H9 (cell line): ENCODE results near the gene ANXA3. TPM values are rescaled to one million over a fixed set of nuclear protein-coding genes. Genes with fewer than 3 reads are reported as not detected.

ENCODE experiments used
- DNase-seq: peaks from one replicate; pipeline ENCODE4 v3.0.0-alpha.2; 2017
- H2AFZ ChIP-seq: one replicate; pipeline ENCODE4 v1.6.1; 2013; ENCODE audit warnings: mild to moderate bottlenecking, low read length, control low read depth, moderate library complexity
- H2AK5ac ChIP-seq: 2 replicates; pipeline ENCODE4 v1.6.1; 2013; ENCODE audit warnings: low read length, control low read depth, mixed read lengths; ENCODE audit not compliant: insufficient read length
- H2BK120ac ChIP-seq: one replicate; pipeline ENCODE4 v1.6.1; 2013; ENCODE audit warnings: low read depth, mild to moderate bottlenecking, low read length, control low read depth, inconsistent platforms; ENCODE audit not compliant: poor library complexity, severe bottlenecking
- H2BK12ac ChIP-seq: 2 replicates; pipeline ENCODE4 v1.6.1; 2013; ENCODE audit warnings: low read length, control low read depth, mixed read lengths, low read depth; ENCODE audit not compliant: insufficient read length
- H2BK15ac ChIP-seq: 2 replicates; pipeline ENCODE4 v1.6.1; 2013; ENCODE audit warnings: low read depth, low read length, control low read depth
- H2BK20ac ChIP-seq: one replicate; pipeline ENCODE4 v1.6.1; 2013; ENCODE audit warnings: low read depth, mild to moderate bottlenecking, low read length, control low read depth, inconsistent platforms; ENCODE audit not compliant: poor library complexity, severe bottlenecking
- H2BK5ac ChIP-seq: 2 replicates; pipeline ENCODE4 v1.6.1; 2013; ENCODE audit warnings: low read length, control low read depth, mixed read lengths; ENCODE audit not compliant: insufficient read length
- H3K14ac ChIP-seq: 2 replicates; pipeline ENCODE4 v1.6.1; 2013; ENCODE audit warnings: low read length, control low read depth; ENCODE audit not compliant: insufficient read depth
- H3K18ac ChIP-seq: 2 replicates; pipeline ENCODE4 v1.6.1; 2013; ENCODE audit warnings: low read depth, mild to moderate bottlenecking, mixed read lengths, low read length, control low read depth; ENCODE audit not compliant: insufficient read length
- H3K23ac ChIP-seq: 2 replicates; pipeline ENCODE4 v1.6.1; 2013; ENCODE audit warnings: low read length, control low read depth, mixed read lengths, low read depth; ENCODE audit not compliant: insufficient read length
- H3K23me2 ChIP-seq: 2 replicates; pipeline ENCODE4 v1.6.1; 2013; ENCODE audit warnings: low read depth, mild to moderate bottlenecking, mixed read lengths, low read length, control low read depth; ENCODE audit not compliant: insufficient read length, poor library complexity, severe bottlenecking
- H3K27ac ChIP-seq: 2 replicates; pipeline ENCODE4 v1.5.1; 2013; ENCODE audit warnings: low read length, control low read depth, mixed read lengths, low read depth; ENCODE audit not compliant: insufficient read length
- H3K27me3 ChIP-seq: 2 replicates; pipeline ENCODE4 v1.6.1; 2013; ENCODE audit warnings: low read length, control low read depth, inconsistent platforms; ENCODE audit not compliant: insufficient read depth
- H3K4ac ChIP-seq: 2 replicates; pipeline ENCODE4 v1.6.1; 2013; ENCODE audit warnings: low read depth, mild to moderate bottlenecking, control low read depth, inconsistent platforms, low read length, moderate library complexity
- H3K4me1 ChIP-seq: 2 replicates; pipeline ENCODE4 v1.6.1; 2013; ENCODE audit warnings: low read length, control low read depth, inconsistent platforms; ENCODE audit not compliant: insufficient read depth
- H3K4me2 ChIP-seq: 2 replicates; pipeline ENCODE4 v1.6.1; 2013; ENCODE audit warnings: low read length, control low read depth, mixed read lengths; ENCODE audit not compliant: insufficient read length, insufficient read depth
- H3K56ac ChIP-seq: 2 replicates; pipeline ENCODE4 v1.6.1; 2013; ENCODE audit warnings: low read depth, mild to moderate bottlenecking, mixed read lengths, low read length, control low read depth; ENCODE audit not compliant: insufficient read length
- H3K79me1 ChIP-seq: 2 replicates; pipeline ENCODE4 v1.6.1; 2013; ENCODE audit warnings: low read depth, mild to moderate bottlenecking, moderate library complexity, low read length, control low read depth, inconsistent platforms; ENCODE audit not compliant: insufficient read depth, poor library complexity, severe bottlenecking
- H3K79me2 ChIP-seq: 2 replicates; pipeline ENCODE4 v1.6.1; 2013; ENCODE audit warnings: low read length, control low read depth, inconsistent platforms; ENCODE audit not compliant: insufficient read depth
- H3K9ac ChIP-seq: 2 replicates; pipeline ENCODE4 v1.6.1; 2013; ENCODE audit warnings: low read length, control low read depth, mixed read lengths; ENCODE audit not compliant: insufficient read length; ENCODE audit errors: extremely low read depth
- H3K9me3 ChIP-seq: one replicate; pipeline ENCODE4 v1.6.1; 2013; ENCODE audit warnings: low read depth, low read length, inconsistent platforms; ENCODE audit not compliant: control insufficient read depth
- H3T11ph ChIP-seq: one replicate; pipeline ENCODE4 v1.6.1; 2013; ENCODE audit warnings: mild to moderate bottlenecking, low read length, control low read depth, inconsistent platforms
- H4K20me1 ChIP-seq: one replicate; pipeline ENCODE4 v1.6.1; 2013; ENCODE audit not compliant: control insufficient read depth, insufficient read length, insufficient read depth
- H4K5ac ChIP-seq: 2 replicates; pipeline ENCODE4 v1.6.1; 2013; ENCODE audit warnings: low read depth, mild to moderate bottlenecking, mixed read lengths, low read length, control low read depth; ENCODE audit not compliant: insufficient read length
- H4K8ac ChIP-seq: replicated peaks from 2 replicates; pipeline ENCODE4 v1.6.1; 2013; ENCODE audit warnings: low read length, control low read depth, mixed read lengths, low read depth; ENCODE audit not compliant: insufficient read length
- H4K91ac ChIP-seq: 2 replicates; pipeline ENCODE4 v1.6.1; 2013; ENCODE audit warnings: low read depth, mild to moderate bottlenecking, moderate library complexity, mixed read lengths, low read length, control low read depth; ENCODE audit not compliant: insufficient read length
- H3K27ac Mint-ChIP-seq, 3 experiments: 2 replicates in 2 of 3; 3 replicates in 1 of 3; pipeline ENCODE4 v1.8.0; 2020 to 2021; ENCODE audit warnings: mixed read lengths in 3 of 3, mild to moderate bottlenecking in 1 of 3, moderate library complexity in 1 of 3
- H3K27me3 Mint-ChIP-seq: 2 replicates; pipeline ENCODE4 v1.8.0; 2021; ENCODE audit warnings: low read depth, mild to moderate bottlenecking, moderate library complexity, mixed read lengths
- H3K36me3 Mint-ChIP-seq, 3 experiments: 2 replicates in 2 of 3; 3 replicates in 1 of 3; pipeline ENCODE4 v1.8.0; 2020 to 2021; ENCODE audit warnings: low read depth in 3 of 3, mixed read lengths in 3 of 3; ENCODE audit not compliant: insufficient read depth in 1 of 3
- H3K4me1 Mint-ChIP-seq, 2 experiments: 2 replicates each; pipeline ENCODE4 v1.8.0; 2020; ENCODE audit warnings: mixed read lengths in 2 of 2
- H3K4me3 Mint-ChIP-seq, 2 experiments: 2 replicates in 1 of 2; 3 replicates in 1 of 2; pipeline ENCODE4 v1.8.0; 2020 to 2021; ENCODE audit warnings: mild to moderate bottlenecking in 2 of 2, mixed read lengths in 2 of 2, moderate library complexity in 1 of 2
- H3K9me3 Mint-ChIP-seq, 2 experiments: 2 replicates in 1 of 2; 3 replicates in 1 of 2; pipeline ENCODE4 v1.8.0; 2020; ENCODE audit warnings: mild to moderate bottlenecking in 2 of 2, mixed read lengths in 2 of 2, moderate library complexity in 1 of 2
- WGBS: extraction: QIAGEN DNeasy Blood & Tissue Kit; methylation state at CpG from one replicate; pipeline ENCODE4 v1.1.7; 2013; ENCODE audit warnings: missing lambda C conversion rate, low lambda C conversion rate, mixed read lengths; ENCODE audit not compliant: insufficient read length; ENCODE audit errors: extremely low coverage; 5-methylcytosine and 5-hydroxymethylcytosine counted together
- total RNA-seq: library from RNA; stranded (reverse); gene quantifications from 2 replicates; pipeline ENCODE4 v1.2.1, GENCODE V29; 2021
- TF ChIP-seq, protein P1 (sequence below): fragments of 200-600 bp; sonication (generic); conservative IDR thresholded peaks from 3 replicates; pipeline ENCODE4 v1.8.0; 2021; ENCODE audit warnings: antibody characterized with exemption, mild to moderate bottlenecking

Gene ANXA3
- total RNA-seq, 1 experiment from 2014 or later: 20.6 TPM

DNA sequence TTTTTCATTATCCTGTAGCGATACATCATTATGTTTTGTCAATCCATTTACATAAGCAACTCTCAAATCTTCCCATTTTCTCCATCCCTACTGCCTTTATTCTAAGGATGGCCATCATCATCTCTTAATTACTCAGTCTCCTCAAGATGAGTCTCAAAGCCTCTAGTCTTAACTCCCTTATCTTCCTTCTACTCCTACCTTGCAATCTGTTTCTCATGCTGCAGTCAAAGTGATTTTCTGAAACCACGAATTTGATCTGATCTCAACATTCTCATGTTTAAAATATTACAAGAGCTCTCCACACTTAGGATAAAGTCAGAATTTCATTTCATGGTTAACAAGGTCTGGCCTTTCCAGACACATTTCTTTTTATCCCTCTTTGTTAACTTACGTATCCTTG, 51.8 kb downstream of the ANXA3 start:
- Histone ChIP-seq H3K9ac (no peak overlapping the region), H3K79me1 (no peaks in the 10 kb centered on the region), H2BK12ac (no peak overlapping the region), H4K20me1 (no peaks in the 10 kb centered on the region), H2BK120ac (no peak overlapping the region), H2AK5ac (no peak overlapping the region), H3K4ac (no peak overlapping the region), H2AFZ (no peak overlapping the region), H3K27ac (no peak overlapping the region), H3K23me2 (no peaks in the 10 kb centered on the region), H3K4me2 (no peak overlapping the region), H3K14ac (no peak overlapping the region), H4K8ac (no peak overlapping the region), H3K9me3 (no peaks in the 10 kb centered on the region), H2BK5ac (no peak overlapping the region), H2BK20ac (no peak overlapping the region), H3K27me3 (no peaks in the 10 kb centered on the region), H2BK15ac (no peak overlapping the region), H4K5ac (no peak overlapping the region), H3T11ph (no peak overlapping the region), H4K91ac (no peak overlapping the region), H3K18ac (no peak overlapping the region), H3K56ac (no peak overlapping the region), H3K4me1 (no peaks in the 10 kb centered on the region), H3K23ac (no peak overlapping the region), H3K79me2 (no peaks in the 10 kb centered on the region)
- H3K9me3 Mint-ChIP-seq: no peaks in the 10 kb centered on the region
- no peak for DNase-seq
- H3K36me3 Mint-ChIP-seq: 0 out of 7 replicates have a peak, but pooled peaks cover 0 to 3% (median 0%) of the 10 kb centered on the region in 3 experiments
- no CpG with 5 or more reads among the region's 3 CpGs for WGBS
- H3K27me3 Mint-ChIP-seq: no peaks in the 10 kb centered on the region
- TF ChIP-seq, protein P1, sequence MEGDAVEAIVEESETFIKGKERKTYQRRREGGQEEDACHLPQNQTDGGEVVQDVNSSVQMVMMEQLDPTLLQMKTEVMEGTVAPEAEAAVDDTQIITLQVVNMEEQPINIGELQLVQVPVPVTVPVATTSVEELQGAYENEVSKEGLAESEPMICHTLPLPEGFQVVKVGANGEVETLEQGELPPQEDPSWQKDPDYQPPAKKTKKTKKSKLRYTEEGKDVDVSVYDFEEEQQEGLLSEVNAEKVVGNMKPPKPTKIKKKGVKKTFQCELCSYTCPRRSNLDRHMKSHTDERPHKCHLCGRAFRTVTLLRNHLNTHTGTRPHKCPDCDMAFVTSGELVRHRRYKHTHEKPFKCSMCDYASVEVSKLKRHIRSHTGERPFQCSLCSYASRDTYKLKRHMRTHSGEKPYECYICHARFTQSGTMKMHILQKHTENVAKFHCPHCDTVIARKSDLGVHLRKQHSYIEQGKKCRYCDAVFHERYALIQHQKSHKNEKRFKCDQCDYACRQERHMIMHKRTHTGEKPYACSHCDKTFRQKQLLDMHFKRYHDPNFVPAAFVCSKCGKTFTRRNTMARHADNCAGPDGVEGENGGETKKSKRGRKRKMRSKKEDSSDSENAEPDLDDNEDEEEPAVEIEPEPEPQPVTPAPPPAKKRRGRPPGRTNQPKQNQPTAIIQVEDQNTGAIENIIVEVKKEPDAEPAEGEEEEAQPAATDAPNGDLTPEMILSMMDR: no peak
- no peak overlapping the region for H3K4me3 Mint-ChIP-seq
- no peaks in the 10 kb centered on the region for H3K4me1 Mint-ChIP-seq
- H3K27ac Mint-ChIP-seq: no peak overlapping the region
